ENCODE data around the gene GP9.

- no peak for TF ChIP-seq RBM34 (IDR thresholded peaks at IDR 0.05; ENCODE audit: borderline replicate concordance, insufficient read depth, low read length)
- TF ChIP-seq E4F1 (CRISPR knock-in tag; IDR thresholded peaks at IDR 0.05; ENCODE audit: borderline replicate concordance), result no peak
- TF ChIP-seq SMAD4 (CRISPR knock-in tag; conservative IDR thresholded peaks at IDR 0.05), result no peak
- no peak for TF ChIP-seq CTCF (IDR thresholded peaks at IDR 0.05 in 2 of 3, conservative IDR thresholded peaks at IDR 0.05 in 1 of 3; ENCODE audit: insufficient read depth in 2 of 3, low read depth in 1 of 3, low read length in 3 of 3)
- TF ChIP-seq SIN3A (IDR thresholded peaks at IDR 0.05; ENCODE audit: borderline replicate concordance in 2 of 2, control insufficient read depth in 1 of 2, low read depth in 2 of 2, low read length in 2 of 2), result no peak
These were observed 37.6 kb upstream of the GP9 start for GRCh38 chr3:129023008-129023358.
